ENCODE results near the gene FREM3.

- TF ChIP-seq CTCF (IDR thresholded peaks at IDR 0.05) (no peak), EP300 (IDR thresholded peaks at IDR 0.05) (no peak), POLR2A (IDR thresholded peaks at IDR 0.05) (no peak)
These were observed 142.2 kb downstream of the FREM3 start for GRCh38 chr4:143558286-143558685.

Data from tibial nerve (tissue), 4 donors.